ENCODE results near the gene MICAL3.
"Not testable (repeated sequence)": the region's sequence is repeated elsewhere in the genome, so short reads cannot be mapped to it uniquely, and the experiment has no call there.

The MICAL3 gene

GRCh38 chr22:17999851-18000250 lies 24.5 kb downstream of the MICAL3 start:
- no peak for DNase-seq (ENCODE audit: low read depth in 1 of 2, low spot score in 1 of 2)
- Histone ChIP-seq H3K27ac (replicated peaks) (no peak overlapping the region), H3K4me3 (replicated peaks; ENCODE audit: insufficient read depth, low read length) (no peak overlapping the region), H3K27me3 (ENCODE audit: insufficient read depth, poor library complexity, severe bottlenecking) (no peaks in the 10 kb centered on the region)
- TF ChIP-seq REST (IDR thresholded peaks at IDR 0.05; ENCODE audit: insufficient replicate concordance, low read depth) (no peak), CTCF (IDR thresholded peaks at IDR 0.05; ENCODE audit: insufficient read depth, low read length) (no peak), SPI1 (IDR thresholded peaks at IDR 0.05; ENCODE audit: borderline replicate concordance, low read depth) (no peak), GABPA (IDR thresholded peaks at IDR 0.05; ENCODE audit: low read depth) (no peak), POLR2AphosphoS5 (IDR thresholded peaks at IDR 0.05; ENCODE audit: low read depth) (no peak)

- no peak for TF ChIP-seq CTCF (IDR thresholded peaks at IDR 0.05; ENCODE audit: insufficient read depth, low read length)
- no peak for TF ChIP-seq SPI1 (IDR thresholded peaks at IDR 0.05; ENCODE audit: borderline replicate concordance, low read depth)
- no peak for TF ChIP-seq REST (IDR thresholded peaks at IDR 0.05; ENCODE audit: insufficient replicate concordance, low read depth)
- no peak for TF ChIP-seq GABPA (IDR thresholded peaks at IDR 0.05; ENCODE audit: low read depth)
- no peak for TF ChIP-seq POLR2AphosphoS5 (IDR thresholded peaks at IDR 0.05; ENCODE audit: low read depth)
- no peak overlapping the region for H3K27ac ChIP-seq (replicated peaks)
- no peak for DNase-seq (ENCODE audit: low read depth in 1 of 2, low spot score in 1 of 2)
- H3K4me3 ChIP-seq (replicated peaks; ENCODE audit: insufficient read depth, low read length), result no peak overlapping the region
- H3K27me3 ChIP-seq (ENCODE audit: insufficient read depth, poor library complexity, severe bottlenecking), result no peaks in the 10 kb centered on the region
Observed at GRCh38 chr22:17998913-17999312, 25.4 kb downstream of the MICAL3 start.

GRCh38 chr22:17997456-17997855 lies 26.9 kb downstream of the MICAL3 start:
- TF ChIP-seq SPI1 (IDR thresholded peaks at IDR 0.05; ENCODE audit: borderline replicate concordance, low read depth), result no peak
- no peak for TF ChIP-seq POLR2AphosphoS5 (IDR thresholded peaks at IDR 0.05; ENCODE audit: low read depth)
- no peak for TF ChIP-seq CTCF (IDR thresholded peaks at IDR 0.05; ENCODE audit: insufficient read depth, low read length)
- TF ChIP-seq REST (IDR thresholded peaks at IDR 0.05; ENCODE audit: insufficient replicate concordance, low read depth), result no peak
- TF ChIP-seq GABPA (IDR thresholded peaks at IDR 0.05; ENCODE audit: low read depth), result no peak
- Histone ChIP-seq H3K4me3 (replicated peaks; ENCODE audit: insufficient read depth, low read length) (no peak overlapping the region), H3K27ac (replicated peaks) (no peak overlapping the region), H3K27me3 (ENCODE audit: insufficient read depth, poor library complexity, severe bottlenecking) (no peaks in the 10 kb centered on the region)
- DNase-seq (ENCODE audit: low read depth in 1 of 2, low spot score in 1 of 2), result no peak

- not testable (repeated sequence) for H3K4me3 ChIP-seq (replicated peaks; ENCODE audit: insufficient read depth, low read length); DNase-seq (ENCODE audit: low read depth in 1 of 2, low spot score in 1 of 2); H3K27ac ChIP-seq (replicated peaks); H3K27me3 ChIP-seq (ENCODE audit: insufficient read depth, poor library complexity, severe bottlenecking)
Observed at GRCh38 chr22:17995256-17995655, 29.1 kb downstream of the MICAL3 start.
